ENCODE measurements around the gene NEK7.

DNA sequence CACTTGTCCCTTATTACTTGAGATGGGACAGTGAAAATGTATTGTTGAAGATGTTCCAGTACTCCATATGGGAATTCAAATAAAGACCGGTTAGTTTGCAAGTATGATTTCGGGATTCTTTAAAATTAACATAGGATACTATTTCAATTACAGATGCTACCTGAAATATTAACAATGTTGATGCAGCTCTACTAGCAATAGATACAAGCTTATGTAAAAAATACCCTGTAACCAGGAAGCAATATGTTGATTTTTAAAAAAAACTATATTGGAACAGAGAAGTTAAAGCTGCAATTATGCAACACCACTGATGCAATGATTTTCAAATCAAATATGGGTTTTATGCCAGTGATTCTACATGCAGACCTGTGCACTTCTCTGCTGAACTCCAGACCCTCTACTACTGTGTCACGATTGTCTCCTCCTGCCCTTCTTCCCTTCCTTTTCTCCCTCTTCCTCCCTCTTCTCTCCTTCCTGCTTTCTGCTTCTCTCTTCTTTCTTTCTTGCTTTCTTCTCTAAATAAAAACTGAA lies 204.5 kb downstream of the NEK7 start:
- TF ChIP-seq, protein P1, sequence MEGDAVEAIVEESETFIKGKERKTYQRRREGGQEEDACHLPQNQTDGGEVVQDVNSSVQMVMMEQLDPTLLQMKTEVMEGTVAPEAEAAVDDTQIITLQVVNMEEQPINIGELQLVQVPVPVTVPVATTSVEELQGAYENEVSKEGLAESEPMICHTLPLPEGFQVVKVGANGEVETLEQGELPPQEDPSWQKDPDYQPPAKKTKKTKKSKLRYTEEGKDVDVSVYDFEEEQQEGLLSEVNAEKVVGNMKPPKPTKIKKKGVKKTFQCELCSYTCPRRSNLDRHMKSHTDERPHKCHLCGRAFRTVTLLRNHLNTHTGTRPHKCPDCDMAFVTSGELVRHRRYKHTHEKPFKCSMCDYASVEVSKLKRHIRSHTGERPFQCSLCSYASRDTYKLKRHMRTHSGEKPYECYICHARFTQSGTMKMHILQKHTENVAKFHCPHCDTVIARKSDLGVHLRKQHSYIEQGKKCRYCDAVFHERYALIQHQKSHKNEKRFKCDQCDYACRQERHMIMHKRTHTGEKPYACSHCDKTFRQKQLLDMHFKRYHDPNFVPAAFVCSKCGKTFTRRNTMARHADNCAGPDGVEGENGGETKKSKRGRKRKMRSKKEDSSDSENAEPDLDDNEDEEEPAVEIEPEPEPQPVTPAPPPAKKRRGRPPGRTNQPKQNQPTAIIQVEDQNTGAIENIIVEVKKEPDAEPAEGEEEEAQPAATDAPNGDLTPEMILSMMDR (IDR thresholded peaks at IDR 0.05): no peak
- no peak for TF ChIP-seq EZH2 (IDR thresholded peaks at IDR 0.05; ENCODE audit: borderline replicate concordance, insufficient read depth, low read depth, low read length, poor library complexity, severe bottlenecking)

Data from B cell (primary cell).